Posterior vena cava (tissue), 2 donors: Measurements from ENCODE around the gene ECHS1. TPM values are rescaled to one million over a fixed set of nuclear protein-coding genes. Genes with fewer than 3 reads are reported as not detected.
A peak's percentile ranks its signal among the peaks of the same experiment; 100 is the strongest.
"Not testable (repeated sequence)": the region's sequence is repeated elsewhere in the genome, so short reads cannot be mapped to it uniquely, and the experiment has no call there.

Experiments used
- DNase-seq: peaks from one replicate; pipeline ENCODE4 v3.0.0-alpha.2; 2020; ENCODE audit warnings: low spot score
- intact Hi-C, 2 donors: fragments of 100-400 bp; cut with DNase I; formaldehyde crosslinking; loops; one replicate each; pipeline versions ENCODE4 v1.14.1 to v1.14.2; 2022 to 2023
- total RNA-seq, 2 donors: library from RNA; stranded (reverse); fragmentation: NEBNext Ultra II Directional; extraction: Animal tissue kit (Norgen Biotek cat#: 25700); gene quantifications; one replicate each; pipeline ENCODE4 v1.2.1, GENCODE V29; 2021
- donor health status: DM: yes; HTN: yes; CAD: no.
- donor health status: DM: yes; HTN: yes; CAD: no.

Gene ECHS1
- total RNA-seq, 2 donors from 2014 or later: 38.8 to 47.3 TPM

GRCh38 chr10:133332936-133333699, 40.0 kb downstream of the ECHS1 start:
- peak; percentile 74 for DNase-seq
- intact Hi-C loops: no loop called here

DNA sequence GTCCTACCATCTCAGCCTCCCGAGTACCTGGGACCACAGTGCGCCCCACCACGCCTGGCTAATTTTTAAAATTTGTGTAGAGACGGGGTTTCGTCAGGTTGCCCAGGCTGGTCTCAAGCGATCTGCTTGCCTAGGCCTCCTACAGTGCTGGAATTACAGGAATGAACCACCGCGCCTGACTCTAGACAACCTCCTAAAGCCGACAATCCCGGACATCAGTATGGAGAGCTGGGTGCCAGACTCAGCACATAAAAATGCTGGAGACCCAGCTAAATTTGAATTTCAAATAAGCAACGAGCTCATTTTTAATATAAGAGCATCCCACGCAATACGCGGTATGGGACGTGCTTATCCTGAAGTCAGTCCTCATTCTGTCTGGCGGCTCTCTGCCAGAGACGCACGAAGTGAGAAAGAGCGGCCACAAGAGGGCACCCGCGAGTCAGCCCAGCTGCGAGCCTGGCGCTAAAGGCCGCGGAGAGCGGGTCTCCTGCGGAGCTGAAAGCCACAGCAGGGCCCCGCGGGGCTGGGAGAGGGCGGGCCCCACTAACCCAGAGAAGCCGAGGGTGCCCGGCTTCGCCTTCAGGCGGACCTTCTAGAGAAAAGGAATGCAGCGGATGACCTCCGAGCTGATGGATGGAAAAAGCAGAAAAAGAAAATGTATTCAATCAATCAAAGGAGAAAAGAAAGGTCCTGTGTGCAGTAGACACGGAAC, 43.5 kb downstream of the ECHS1 start:
- intact Hi-C loops: no loop called here
- peak; percentile 95 for DNase-seq

GRCh38 chr10:133328358-133329343, 44.5 kb downstream of the ECHS1 start:
- intact Hi-C loops: no loop called here
- DNase-seq: peak; percentile 72

DNA sequence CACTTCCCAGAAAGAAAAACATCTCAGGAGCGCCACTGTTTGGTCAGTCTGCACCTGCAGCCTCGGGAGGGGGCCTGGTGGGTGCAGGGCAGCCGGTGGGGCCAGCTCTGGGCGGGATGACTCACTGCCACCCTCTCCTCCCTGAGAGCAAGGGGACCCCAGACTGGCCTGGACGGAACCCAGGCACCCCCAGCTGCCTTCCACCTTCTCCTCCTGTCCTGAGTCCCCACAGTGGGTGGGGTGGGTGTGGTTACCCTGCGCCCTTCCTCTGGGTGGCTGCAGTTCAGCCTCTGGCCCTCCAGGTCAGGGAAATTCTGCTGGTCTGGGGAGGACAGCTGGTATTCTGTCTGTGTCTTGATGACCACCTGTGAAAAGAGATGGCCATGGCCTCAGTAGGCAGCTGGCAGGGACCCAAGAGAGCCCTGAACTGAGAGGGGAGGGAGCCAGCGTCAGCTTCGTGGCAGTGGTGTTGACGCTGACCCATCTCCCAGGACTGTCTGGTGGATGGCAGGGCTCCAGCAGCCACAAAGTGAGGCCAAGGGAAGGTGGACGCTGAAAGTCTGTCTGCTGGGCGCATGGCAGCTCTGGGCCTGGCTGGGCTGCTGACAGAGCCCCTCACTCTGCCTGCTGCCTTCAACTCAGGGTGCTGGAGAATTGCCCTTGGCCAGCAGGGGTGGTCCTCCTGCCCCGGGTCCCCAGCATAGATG, 45.4 kb downstream of the ECHS1 start:
- intact Hi-C loops: no loop called here
- peak; percentile 71 for DNase-seq

DNA sequence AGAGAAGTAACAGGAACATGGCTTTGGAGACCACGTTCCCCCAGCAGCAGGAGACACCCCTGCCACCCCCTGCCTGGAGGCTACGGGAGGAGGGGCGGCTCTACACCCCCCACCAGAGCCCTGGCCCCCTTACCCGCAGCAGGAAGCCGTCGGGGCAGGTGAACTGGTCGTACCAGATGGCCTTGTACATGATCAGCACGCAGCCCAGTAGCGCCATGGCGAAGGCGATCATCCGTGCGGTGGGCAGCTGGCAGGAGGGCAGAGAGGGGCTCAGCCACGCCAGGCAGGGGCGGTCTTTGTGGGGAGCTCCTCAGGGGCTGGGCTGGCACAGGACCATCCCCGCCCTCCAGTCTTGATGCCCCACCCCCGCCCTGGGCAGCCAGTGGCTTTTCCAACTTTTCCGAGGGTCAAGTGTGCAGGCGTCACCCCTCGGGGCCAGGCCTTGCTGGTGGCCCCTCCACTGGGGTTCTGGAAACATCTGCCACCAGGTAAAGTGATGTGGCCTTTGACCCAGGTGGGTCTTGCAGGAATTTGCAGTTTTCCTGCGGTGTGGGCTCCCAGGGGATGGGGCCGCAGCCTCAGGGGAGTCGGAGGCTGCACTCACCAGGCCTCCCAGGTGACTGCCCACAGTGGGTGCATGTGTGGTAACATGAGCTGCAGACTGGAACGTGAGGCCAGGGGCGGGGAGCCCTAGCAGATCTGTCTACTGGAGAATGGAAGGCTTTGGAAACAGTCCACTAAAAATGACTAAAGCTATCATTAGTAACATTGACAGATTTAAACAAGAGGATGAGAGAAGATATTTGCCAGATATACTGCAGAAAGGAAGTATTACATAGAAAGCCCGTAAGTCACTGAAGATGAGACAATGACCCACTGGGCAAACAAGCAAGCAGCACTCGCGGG, 46.2 kb downstream of the ECHS1 start:
- intact Hi-C loops: no loop called here
- DNase-seq: peak; percentile 76

GRCh38 chr10:133326223-133326551, 47.0 kb downstream of the ECHS1 start:
- DNase-seq: no peak

GRCh38 chr10:133325440-133326222, 47.5 kb downstream of the ECHS1 start:
- no peak for DNase-seq
- intact Hi-C loops: no loop called here

More at GRCh38 chr10:133326223-133326551, 47.0 kb downstream of the ECHS1 start:
- intact Hi-C loops: no loop called here

DNA sequence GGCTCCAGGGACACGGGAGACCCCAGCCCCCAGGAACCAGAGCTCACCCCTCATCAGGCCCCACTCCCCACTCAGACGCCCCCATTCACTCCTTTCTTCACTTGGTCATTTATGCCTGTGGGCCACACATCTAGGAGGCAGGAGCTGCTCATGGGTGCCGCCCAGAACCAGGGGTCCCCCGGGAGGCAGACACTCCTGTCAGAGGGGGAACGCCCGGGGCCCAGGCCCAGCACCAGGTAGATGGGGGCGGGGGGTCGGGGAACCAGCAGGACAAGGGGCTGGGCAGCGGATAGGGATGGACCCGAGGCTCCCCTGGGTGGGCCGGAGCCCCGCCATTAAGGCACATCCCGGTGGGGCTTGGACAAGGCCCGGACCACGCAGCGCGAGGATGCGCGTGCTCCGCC, 48.3 kb downstream of the ECHS1 start:
- intact Hi-C loops: no loop called here
- DNase-seq: no peak

- no peak for DNase-seq
- intact Hi-C loops: no loop called here
Observed at GRCh38 chr10:133324198-133324792, 48.9 kb downstream of the ECHS1 start.

DNA sequence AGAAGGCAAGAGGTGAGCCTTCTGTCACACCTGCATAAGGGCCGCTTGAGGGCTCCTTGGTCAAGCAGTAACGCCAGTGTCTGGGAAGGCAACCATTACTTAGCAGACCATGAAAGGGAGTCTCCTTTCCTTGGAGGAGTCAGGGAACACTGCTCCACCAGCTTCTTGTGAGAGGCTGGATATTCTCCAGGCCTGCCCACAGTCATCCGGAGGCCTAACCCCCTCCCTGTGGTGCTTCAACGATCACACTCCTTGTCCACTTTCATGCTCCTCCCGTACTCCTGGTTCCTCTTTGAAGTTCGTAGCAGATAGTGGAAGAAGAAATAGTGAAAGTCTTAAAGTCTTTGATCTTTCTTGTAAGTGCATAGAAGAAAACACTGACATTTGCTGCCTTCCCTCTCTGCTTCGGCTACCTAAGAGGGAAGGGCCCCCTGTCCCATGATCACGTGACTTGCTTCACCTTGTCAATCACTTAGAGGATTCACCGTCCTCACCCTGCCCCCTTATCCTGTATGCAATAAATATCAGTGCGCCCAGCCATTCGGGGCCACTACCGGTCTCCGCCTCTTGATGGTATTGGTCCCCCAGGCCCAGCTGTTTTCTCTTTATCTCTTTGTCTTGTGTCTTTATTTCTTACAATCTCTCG, 51.0 kb downstream of the ECHS1 start:
- intact Hi-C loops: not testable (repeated sequence)

GRCh38 chr10:133320852-133321422, 52.2 kb downstream of the ECHS1 start:
- intact Hi-C loops: loop anchor here in 1 of 2 donors (1.0 kb wide), 1 partner anchor 32 kb away; no protein-coding TSS in a partner anchor
- DNase-seq: not testable (repeated sequence)

More for the DNA sequence above, 51.0 kb downstream of the ECHS1 start:
- not testable (repeated sequence) for DNase-seq

DNA sequence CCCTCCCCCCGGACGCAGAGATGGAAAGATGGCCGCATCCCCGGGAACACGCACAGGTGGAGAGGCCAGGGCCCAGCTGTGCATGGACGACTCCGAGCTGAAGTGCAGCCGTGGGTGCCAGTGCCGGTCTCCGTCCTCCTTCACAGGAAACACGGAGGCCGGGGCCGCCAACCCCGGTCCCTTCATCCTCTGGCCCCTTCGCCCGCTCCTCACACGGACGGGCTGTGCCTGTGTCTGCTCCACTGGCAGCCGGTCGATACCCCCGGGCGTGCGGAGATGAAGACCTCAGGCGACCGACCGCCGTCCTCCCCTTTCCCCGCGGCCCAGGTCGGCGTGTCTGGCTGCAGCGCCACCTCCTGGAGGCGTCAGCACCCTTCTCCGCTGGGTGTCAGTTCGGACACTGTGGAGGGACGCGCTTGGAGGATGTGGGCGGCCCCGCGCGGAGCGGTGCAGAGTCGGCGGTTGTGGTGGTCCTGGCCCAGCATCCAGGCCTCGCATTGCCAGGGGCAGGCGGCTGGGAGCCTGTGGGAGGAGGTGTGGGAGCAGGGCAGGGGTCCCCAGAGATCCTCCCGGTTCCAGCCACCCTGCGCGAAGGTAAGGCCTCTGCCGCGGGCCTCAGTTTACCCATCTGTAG, 54.5 kb downstream of the ECHS1 start:
- intact Hi-C loops: no loop called here
- DNase-seq: peak; percentile 89

DNA sequence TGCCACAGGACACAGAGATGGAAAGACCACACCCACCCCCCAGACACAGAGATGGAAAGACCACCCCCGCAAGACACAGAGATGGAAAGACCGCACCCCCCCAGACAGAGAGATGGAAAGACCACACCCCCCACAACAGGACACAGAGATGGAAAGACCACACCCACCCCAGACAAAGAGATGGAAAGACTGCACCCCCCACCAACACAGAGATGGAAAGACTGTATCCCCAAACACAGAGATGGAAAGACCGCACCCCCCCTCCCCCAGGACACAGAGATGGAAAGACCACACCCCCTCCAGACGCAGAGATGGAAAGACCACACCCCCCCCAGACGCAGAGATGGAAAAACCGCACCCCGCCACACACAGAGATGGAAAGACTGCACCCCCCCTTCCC, 56.4 kb downstream of the ECHS1 start:
- intact Hi-C loops: no loop called here
- no peak for DNase-seq

DNA sequence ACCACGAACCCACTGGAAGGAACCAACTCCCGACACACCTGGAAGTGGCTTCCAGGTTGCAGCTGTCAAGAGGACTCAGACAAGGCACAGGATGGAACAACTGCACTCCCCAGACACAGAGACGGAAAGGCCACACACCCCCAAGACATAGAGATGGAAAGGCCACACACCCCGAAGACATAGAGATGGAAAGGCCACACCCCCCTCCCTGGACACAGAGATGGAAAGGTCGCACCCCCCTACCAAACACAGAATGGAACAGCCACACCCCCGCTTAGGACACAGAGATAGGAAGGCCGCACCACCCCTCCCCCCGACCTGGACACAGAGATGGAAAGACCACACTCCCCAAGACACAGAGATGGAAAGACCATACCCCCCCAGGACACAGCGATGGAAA, 56.9 kb downstream of the ECHS1 start:
- intact Hi-C loops: no loop called here
- no peak for DNase-seq

- DNase-seq: no peak
- intact Hi-C loops: no loop called here
Observed at GRCh38 chr10:133315847-133316246, 57.3 kb downstream of the ECHS1 start.

- intact Hi-C loops: no loop called here
- no peak for DNase-seq
Observed at GRCh38 chr10:133314911-133315310, 58.2 kb downstream of the ECHS1 start.
